Activated T-cell treated with anti-CD3 and anti-CD28 coated beads for 48 hours (primary cell): ENCODE measurements around the gene RUVBL2.

Source experiments
- DNase-seq: peaks from one replicate; pipeline ENCODE4 v3.0.0-alpha.2; 2020; ENCODE audit warnings: low read depth

The RUVBL2 gene

GRCh38 chr19:48989701-48990291, 3.9 kb upstream of the RUVBL2 start:
- DNase-seq: no peak

DNA sequence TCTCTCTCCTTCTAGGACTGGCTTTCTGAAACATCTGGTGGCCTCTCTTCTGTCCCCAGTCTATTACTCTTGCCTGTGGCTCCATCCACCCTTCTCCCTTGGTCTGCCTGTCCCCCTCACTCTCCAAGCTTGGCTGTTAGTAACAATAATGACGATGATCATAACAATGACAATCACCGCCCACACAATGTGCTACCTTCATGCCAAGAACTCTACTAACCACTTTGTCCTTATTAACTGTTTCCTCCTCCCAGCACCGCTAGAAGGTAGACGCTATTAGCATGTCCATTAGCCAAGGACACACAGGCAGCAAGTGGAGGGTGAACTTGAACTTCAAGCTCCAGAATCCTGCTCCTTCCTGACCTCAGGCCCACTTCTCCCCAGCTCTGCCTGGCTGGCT, 3.3 kb upstream of the RUVBL2 start:
- DNase-seq: no peak

GRCh38 chr19:48991011-48991609, 2.6 kb upstream of the RUVBL2 start:
- DNase-seq: no peak

DNA sequence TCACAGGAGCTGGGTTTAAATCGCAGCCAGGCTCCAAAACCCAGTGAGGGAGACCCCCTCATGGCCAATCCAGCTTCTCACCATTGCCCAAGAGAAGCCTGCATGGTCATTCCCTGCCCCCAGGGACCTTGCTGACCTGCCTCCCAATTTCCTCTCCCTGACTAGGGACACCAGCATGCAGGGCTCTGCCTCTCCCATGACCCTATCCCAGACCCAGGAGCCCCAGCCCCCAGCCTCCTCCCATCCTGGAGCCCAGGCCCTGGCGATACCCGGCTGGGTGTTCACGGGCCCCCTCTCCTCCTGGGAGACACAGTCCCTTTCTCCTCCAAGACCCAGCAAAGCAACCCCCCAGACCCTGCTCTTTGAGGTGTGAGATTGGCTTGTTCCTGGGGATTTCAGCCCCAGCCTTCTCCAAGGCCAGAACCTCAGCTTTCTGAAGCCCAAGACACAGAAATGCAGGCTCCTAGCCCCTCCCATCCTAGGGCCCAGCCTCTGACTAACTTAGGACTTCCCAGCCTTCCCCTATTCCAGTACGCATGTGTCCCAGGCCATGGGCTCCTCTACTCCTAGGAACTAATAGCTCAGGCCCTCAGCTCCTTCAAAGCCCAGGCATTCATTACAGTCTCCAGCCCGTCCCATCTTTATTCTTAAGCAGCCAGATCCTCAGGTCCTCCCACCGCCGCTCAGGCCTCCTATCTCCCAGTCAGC, 1.7 kb upstream of the RUVBL2 start:
- no peak for DNase-seq

DNA sequence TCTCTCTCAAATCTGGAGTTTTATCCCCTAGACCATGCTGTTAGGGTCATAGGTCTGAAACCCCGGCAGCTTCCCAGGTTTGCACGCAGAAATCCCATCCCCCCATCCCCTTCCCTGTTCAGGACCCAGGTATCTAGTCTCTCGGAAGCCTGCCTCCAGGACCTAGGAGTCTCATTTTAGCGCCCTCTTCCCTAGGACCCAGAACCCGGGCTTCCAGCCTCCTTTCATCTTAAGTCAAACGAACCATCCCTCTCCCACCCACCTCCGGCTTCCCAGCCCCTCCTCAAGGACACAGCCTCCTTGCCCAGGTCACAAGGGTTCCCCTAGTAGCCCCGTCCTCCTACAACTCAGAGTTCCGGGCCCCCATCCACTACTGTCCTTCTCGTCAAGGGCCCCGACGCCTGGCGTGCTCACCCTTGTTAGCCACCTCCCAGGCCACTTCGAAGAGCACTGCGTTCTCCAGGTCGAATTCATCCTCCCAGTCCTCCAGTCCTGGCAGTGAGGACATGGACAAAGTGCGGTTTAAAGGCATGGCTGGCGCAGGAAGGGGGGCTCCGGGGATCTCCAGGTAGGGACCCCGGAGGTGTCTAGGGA, 1.0 kb upstream of the RUVBL2 start:
- DNase-seq: no peak

GRCh38 chr19:48994035-48994386, 324 bp downstream of the RUVBL2 start:
- DNase-seq: no peak

- DNase-seq: peak; percentile 48
Observed at GRCh38 chr19:48997972-48998371, 4.3 kb downstream of the RUVBL2 start.

DNA sequence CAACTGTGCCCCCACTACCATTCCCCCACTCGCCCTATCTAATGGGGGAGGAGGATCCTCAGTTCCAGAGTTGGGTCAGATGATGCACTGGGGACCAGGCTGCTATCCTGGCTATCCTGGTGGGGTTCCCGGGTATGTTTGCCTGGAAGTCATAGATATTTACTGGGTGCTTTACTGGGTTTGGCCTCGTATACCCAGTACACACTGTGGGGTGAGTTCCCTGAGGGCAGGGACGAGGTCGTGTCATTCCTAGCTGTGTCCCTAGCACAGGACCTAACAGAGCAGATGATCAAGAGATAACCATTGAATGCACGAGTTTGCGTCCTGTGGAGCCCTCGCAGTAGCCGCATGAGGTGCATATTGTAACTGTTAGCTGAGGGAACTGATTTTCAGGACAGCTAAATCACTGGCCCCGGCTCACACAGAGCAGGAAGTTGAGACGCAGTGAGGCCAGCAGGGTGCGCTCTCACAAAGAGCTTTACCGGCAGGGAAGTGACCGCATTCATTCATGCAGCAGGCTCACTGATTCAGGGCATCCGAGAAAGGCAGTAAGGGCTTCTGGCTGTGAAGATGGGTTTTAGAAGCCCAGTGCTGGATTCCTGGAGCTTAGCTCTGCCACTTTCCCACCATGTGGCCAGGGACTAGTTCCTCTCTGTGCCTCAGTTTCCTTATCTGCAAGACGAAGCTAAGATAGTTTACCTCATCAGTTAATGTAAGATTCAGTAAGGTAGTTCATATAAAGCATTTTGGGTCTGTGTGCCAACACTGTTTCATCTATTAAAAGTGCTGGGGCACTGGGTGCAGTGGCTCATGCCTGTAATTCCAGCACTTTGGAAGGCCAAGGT, 6.0 kb downstream of the RUVBL2 start:
- peak; percentile 58 for DNase-seq

GRCh38 chr19:49004133-49004532, 10.4 kb downstream of the RUVBL2 start:
- DNase-seq: no peak

- DNase-seq: no peak
Observed at GRCh38 chr19:49004964-49005614, 11.4 kb downstream of the RUVBL2 start.

DNA sequence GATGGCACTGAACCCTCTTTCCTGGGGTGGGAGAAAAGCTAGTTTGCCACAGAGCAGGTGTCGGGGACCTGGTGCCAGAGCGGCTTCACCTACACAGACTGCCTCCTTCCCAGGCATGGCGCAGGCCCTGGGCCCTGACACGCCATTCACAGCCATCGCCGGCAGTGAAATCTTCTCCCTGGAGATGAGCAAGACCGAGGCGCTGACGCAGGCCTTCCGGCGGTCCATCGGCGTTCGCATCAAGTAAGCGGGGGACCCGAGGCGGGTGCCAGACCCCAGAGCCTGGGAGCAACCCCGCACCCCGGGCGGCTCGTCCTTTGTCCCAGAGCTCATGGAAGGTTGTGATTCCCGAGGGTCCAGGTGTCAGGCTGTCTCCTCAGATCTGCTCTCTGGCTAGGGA, 13.2 kb downstream of the RUVBL2 start:
- DNase-seq: no peak

DNA sequence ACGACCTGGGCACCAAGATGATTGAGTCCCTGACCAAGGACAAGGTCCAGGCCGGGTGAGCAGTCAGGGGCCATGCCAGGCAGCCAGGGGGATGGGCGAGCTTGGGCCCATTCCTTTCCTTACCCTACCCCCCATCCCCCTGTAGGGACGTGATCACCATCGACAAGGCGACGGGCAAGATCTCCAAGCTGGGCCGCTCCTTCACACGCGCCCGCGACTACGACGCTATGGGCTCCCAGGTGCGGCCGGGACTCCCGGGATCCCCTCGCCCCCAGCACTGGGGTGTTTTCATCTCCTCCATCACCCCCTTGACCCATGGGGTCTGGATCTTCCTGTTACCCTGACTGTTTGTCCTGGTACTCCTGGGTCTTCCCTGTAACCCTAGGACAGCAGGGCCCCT, 16.1 kb downstream of the RUVBL2 start:
- DNase-seq: no peak

DNA sequence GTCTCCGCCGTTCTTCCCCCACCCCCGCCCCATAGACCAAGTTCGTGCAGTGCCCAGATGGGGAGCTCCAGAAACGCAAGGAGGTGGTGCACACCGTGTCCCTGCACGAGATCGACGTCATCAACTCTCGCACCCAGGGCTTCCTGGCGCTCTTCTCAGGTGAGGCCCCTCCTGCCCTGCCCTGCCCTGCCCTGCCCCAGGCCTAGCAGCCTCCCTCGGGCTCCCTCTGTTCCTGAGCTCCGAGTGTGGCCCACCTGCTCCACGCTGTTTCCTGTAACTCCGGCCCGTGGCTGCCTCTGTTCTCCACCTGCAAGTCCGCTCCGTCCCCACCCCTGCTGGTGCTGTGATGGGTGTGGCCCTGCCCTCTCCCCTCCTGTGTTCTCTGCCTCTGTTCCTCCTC, 16.8 kb downstream of the RUVBL2 start:
- no peak for DNase-seq

GRCh38 chr19:49011194-49011593, 17.5 kb downstream of the RUVBL2 start:
- no peak for DNase-seq

DNA sequence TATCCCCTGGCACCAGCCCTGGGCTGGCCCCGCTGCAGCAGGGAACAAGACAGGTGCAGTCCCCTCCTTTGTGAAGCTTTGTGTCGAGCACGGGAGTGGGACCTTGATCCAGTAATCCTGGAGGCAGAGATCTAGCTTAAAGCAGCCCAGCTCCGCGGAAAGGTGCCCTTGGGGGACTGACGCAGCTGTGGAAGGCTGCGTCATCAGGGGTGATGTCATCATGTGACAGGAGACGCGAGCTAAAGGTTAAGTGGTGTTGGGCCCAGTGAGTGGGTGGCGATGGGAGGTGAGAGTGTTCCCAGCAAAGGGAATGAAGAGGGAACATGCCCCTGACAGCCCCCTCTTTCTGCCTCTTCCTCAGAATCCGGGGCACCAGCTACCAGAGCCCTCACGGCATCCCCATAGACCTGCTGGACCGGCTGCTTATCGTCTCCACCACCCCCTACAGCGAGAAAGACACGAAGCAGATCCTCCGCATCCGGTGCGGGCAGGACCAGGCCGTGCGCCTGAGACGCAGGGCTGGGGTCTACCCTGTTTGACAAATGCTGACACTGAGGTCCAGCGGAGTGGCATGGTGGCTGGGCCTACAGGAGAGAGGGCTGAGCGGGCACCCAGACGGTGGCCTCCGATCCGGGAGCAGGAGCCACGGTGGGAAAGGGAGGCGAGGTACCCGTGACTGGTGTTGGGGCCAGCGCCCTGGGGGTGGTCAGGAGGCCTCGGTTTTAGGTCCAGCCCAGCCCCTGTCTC, 20.6 kb downstream of the RUVBL2 start:
- DNase-seq: no peak

- DNase-seq: no peak
Observed at GRCh38 chr19:49014870-49015255, 21.2 kb downstream of the RUVBL2 start.

DNA sequence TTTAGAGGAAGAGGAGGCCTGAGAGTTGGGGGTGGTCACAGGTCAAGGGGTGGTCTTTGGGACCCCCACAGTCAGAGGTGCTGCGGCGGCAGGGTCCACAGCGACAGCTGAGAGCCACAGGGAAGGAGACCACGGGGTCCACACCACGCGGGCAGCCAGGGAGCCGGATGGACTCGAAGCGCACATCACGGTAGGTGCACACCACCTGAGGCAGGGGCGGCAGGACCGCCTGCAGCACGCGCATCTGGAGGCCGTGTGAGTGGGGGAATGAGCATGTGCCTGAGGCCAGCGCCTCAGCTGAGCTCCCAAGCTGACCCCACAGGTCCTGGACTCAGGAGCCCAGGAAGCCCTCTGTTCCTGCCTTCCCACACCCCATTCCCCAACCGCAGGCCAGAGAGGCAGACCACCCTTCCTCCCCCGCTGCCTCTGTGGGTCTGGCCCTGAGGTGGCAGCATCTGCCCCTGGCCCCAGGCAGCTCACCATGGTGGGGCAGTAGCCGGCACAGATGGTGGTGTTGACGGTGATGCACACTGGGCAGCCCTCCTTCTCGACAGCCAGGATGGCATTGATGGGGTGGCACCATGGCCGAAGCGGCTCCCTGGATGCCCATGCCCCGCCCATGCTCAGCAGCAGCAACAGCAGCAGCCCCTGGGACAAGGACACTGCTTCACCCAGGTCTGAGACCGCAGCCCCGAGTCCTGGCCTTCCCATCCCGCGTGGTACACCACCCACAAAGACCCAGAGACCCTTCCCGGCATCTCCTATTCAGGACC, 22.6 kb downstream of the RUVBL2 start:
- DNase-seq: no peak

DNA sequence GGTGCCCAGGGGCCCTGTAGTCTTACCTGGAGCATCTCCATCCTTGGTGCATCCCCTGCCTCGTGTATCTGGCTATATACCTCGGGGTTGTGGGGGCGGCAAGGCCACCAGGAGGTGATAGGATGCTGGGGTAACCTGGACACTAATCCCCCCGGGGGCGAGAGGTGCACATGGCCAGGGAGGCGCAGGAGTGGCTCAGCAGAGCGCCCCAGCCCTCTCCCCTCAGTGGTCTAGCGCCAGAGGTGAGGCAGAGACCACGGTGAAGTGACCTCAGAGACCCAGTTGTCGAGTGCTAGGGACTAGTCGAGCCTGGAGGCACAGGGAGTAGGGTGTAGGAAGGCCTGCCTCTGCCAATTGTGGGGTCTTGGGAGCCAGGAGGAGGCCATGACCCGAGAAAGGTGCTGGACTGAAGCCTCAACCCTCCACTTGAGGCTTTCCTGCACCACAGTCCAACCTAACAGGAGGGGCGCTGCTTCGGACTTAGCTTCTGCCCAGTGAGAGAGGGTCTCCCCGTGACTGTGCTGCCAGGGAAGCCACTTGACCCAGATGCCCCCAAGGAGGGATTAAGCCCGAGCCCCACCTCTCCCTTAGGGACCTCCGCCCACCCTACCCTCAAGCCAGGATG, 23.5 kb downstream of the RUVBL2 start, which contains the start of gene LHB:
LHB (minus strand) TSS at position 51 of the 625 bp plus-strand sequence; CDS start at position 41, 10 bp downstream.
- DNase-seq: no peak

- peak; percentile 60 for DNase-seq
Observed at GRCh38 chr19:49017666-49018351, 24.1 kb downstream of the RUVBL2 start.
